ENCODE measurements around the gene LBR. TPM values are rescaled to one million over a fixed set of nuclear protein-coding genes. Genes with fewer than 3 reads are reported as not detected.
A peak's percentile ranks its signal among the peaks of the same experiment; 100 is the strongest.

The LBR gene
- total RNA-seq (2021): 63.8 to 86.0 TPM (median 66.0 TPM) in 3 replicates
- percentile 86 among the genes with signal in this experiment for Bru-seq, nascent RNA
- long read RNA-seq, experiment 1, transcript LBR-206 (2 exons, 536 nt): minor isoform, 5 of 636 reads
- long read RNA-seq, experiment 1, transcript LBR-201 (14 exons, 3,745 nt): major isoform, 502 of 636 reads
- long read RNA-seq, experiment 1, partial matches to known transcripts: 56 of 636 reads
- long read RNA-seq, experiment 1, other reads (novel, unspliced or antisense): 73 of 636 reads
- long read RNA-seq, experiment 2, transcript LBR-201 (14 exons, 3,745 nt): major isoform, 30 of 124 reads
- long read RNA-seq, experiment 2, partial matches to known transcripts: 26 of 124 reads
- long read RNA-seq, experiment 2, other reads (novel, unspliced or antisense): 66 of 124 reads
- long read RNA-seq, experiment 3, transcript LBR-201 (14 exons, 3,745 nt): major isoform, 40 of 54 reads
- long read RNA-seq, experiment 3, partial matches to known transcripts: 6 of 54 reads
- long read RNA-seq, experiment 3, other reads (novel, unspliced or antisense): 8 of 54 reads

GRCh38 chr1:225427235-225428067 lies at the start of gene LBR:
TSS of gene LBR (minus strand) at chr1:225428038. CDS start at chr1:225424075, 3,963 bp downstream.
- peak; percentile 59 for ATAC-seq
- CTCF ChIA-PET: interaction anchor here (1.2 to 1.6 kb wide), 2 partner anchors 16 to 47 kb away, joined by 4 to 5 read pairs; no protein-coding TSS in a partner anchor
- Mint-ChIP-seq H3K4me3 (peak within 1 kb of the TSS; percentile 79), H3K27ac (peak within 1 kb of the TSS; percentile 80), H3K9me3 (peaks cover 18% of the 10 kb centered on the region), H3K36me3 (peaks cover 24% of the 10 kb centered on the region), H3K4me1 (peaks cover 55% of the 10 kb centered on the region), H3K27me3 (ENCODE audit: low read depth) (peaks cover 37% of the 10 kb centered on the region)
- POLR2A ChIA-PET: interaction anchor here (0.6 kb wide), 1 partner anchor 531 kb away, joined by 5 read pairs; no protein-coding TSS in a partner anchor
- TF ChIP-seq HMGXB4 (CRISPR knock-in tag; IDR thresholded peaks at IDR 0.05) (peak; percentile 56), FOXP1 (CRISPR knock-in tag; IDR thresholded peaks at IDR 0.05; ENCODE audit: borderline replicate concordance) (peak; percentile 9; the same call in 1 of the 2 replicates), E2F5 (CRISPR knock-in tag; IDR thresholded peaks at IDR 0.05) (peak; percentile 45; the same call in 1 of the 2 replicates), ARID4B (CRISPR knock-in tag; IDR thresholded peaks at IDR 0.05; ENCODE audit: borderline replicate concordance) (0 out of 2 replicates have a peak, but pooled peaks have one; percentile 13), USF1 (CRISPR knock-in tag; IDR thresholded peaks at IDR 0.05) (0 out of 2 replicates have a peak, but pooled peaks have one; percentile 4), ZNF219 (CRISPR knock-in tag; IDR thresholded peaks at IDR 0.05; ENCODE audit: borderline replicate concordance) (0 out of 2 replicates have a peak, but pooled peaks have one; percentile 62), ZNF396 (CRISPR knock-in tag; IDR thresholded peaks at IDR 0.05; ENCODE audit: borderline replicate concordance) (no peak), SMAD4 (CRISPR knock-in tag; IDR thresholded peaks at IDR 0.05) (0 out of 2 replicates have a peak, but pooled peaks have one; percentile 24), HMGA2 (CRISPR knock-in tag; IDR thresholded peaks at IDR 0.05) (no peak), E2F1 (CRISPR knock-in tag; IDR thresholded peaks at IDR 0.05) (no peak; the same call in 1 of the 2 replicates)
- DNase-seq (ENCODE audit: low spot score): no peak

All from WTC11 (cell line).